GM18517 (cell line): ENCODE measurements around the gene APOL2.

Source experiments
- ATAC-seq: cut with Tn5 transposase; IDR thresholded peaks from one replicate; pipeline ENCODE4 v1.9.1; 2021; ENCODE audit warnings: mild to moderate bottlenecking, moderate library complexity; ENCODE audit not compliant: unreplicated experiment

Gene APOL2

GRCh38 chr22:36180928-36181327 is 58.4 kb downstream of the APOL2 start:
- ATAC-seq = no peak

GRCh38 chr22:36180038-36180880 is 59.1 kb downstream of the APOL2 start:
- ATAC-seq = no peak

DNA sequence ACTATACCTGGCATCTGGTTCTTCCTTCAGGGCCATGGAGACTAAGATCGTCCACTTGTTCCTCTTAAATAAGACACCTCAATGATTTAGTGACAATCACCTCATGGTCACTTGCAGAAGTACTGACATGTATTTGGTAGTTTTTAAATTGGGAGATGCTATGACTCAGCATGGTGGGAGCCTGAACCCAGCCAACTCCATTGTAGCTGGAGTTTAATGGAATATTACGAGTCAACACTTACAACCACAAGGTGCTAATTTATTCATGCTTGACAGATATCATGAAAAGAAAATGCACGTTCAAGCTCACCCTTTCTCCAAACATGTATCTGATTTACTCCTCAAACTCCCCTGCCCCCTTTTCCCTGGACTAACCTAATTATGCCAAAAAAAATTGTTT is 62.2 kb downstream of the APOL2 start:
- ATAC-seq = no peak
